Measurements from ENCODE around the gene MOCOS.

- TF ChIP-seq JUND (IDR thresholded peaks at IDR 0.05; ENCODE audit: low read length) (no peak), EP300 (IDR thresholded peaks at IDR 0.05; ENCODE audit: borderline replicate concordance in 1 of 2, low read depth in 2 of 2, low read length in 2 of 2) (no peak), CEBPB (IDR thresholded peaks at IDR 0.05; ENCODE audit: low read depth, low read length) (no peak), TCF12 (IDR thresholded peaks at IDR 0.05; ENCODE audit: low read depth, low read length) (no peak), CTCF (IDR thresholded peaks at IDR 0.05; ENCODE audit: control extremely low read depth in 1 of 3, insufficient read depth in 1 of 3, low read depth in 1 of 3, low read length in 3 of 3) (no peak), HDAC6 (IDR thresholded peaks at IDR 0.05; ENCODE audit: low read depth, low read length) (no peak), ZNF274 (IDR thresholded peaks at IDR 0.05; ENCODE audit: borderline replicate concordance, extremely low read depth, low read length) (no peak), NANOG (IDR thresholded peaks at IDR 0.05; ENCODE audit: insufficient read depth, low read depth, low read length, poor library complexity, severe bottlenecking) (no peak), CBX5 (IDR thresholded peaks at IDR 0.05; ENCODE audit: low read depth, low read length) (no peak)
Observed at GRCh38 chr18:36303211-36303844, 116.0 kb downstream of the MOCOS start.

Data from H1 (cell line).